Activated CD8-positive, alpha-beta T cell treated with anti-CD3 and anti-CD28 coated beads, Interleukin-2, amount 10 ng/mL, durations not matched to agents 7 days and 5 days (primary cell): Measurements from ENCODE around the gene VSIG4. TPM values are rescaled to one million over a fixed set of nuclear protein-coding genes. Genes with fewer than 3 reads are reported as not detected.
A peak's percentile ranks its signal among the peaks of the same experiment; 100 is the strongest.
"Not testable (repeated sequence)": the region's sequence is repeated elsewhere in the genome, so short reads cannot be mapped to it uniquely, and the experiment has no call there.

Experiments used
- ATAC-seq: fragments of 150-1000 bp; cut with Tn5 transposase; one replicate; pipeline ENCODE4 v1.10.0; 2021; ENCODE audit warnings: moderate library complexity
- CTCF ChIA-PET: fragments of 350-600 bp; sonication (Branson Sonifier 250); formaldehyde crosslinking; loops from one replicate; lab custom pipeline; 2021; ENCODE audit warnings: antibody characterized with exemption; lab: Charles Lee
- POLR2A ChIA-PET: fragments of 350-600 bp; sonication (Branson Sonifier 250); formaldehyde crosslinking; loops from one replicate; lab custom pipeline; 2021; ENCODE audit warnings: antibody characterized with exemption; lab: Charles Lee
- DNase-seq: peaks from one replicate; pipeline ENCODE4 v3.0.0-alpha.2; 2020
- H3K27ac Mint-ChIP-seq: one replicate; pipeline ENCODE4 v1.8.0; 2021; ENCODE audit warnings: mild to moderate bottlenecking, mixed read lengths
- H3K27me3 Mint-ChIP-seq: one replicate; pipeline ENCODE4 v1.8.0; 2021; ENCODE audit warnings: low read depth, mixed read lengths
- H3K36me3 Mint-ChIP-seq: one replicate; pipeline ENCODE4 v1.8.0; 2021; ENCODE audit warnings: low read depth, mixed read lengths
- H3K4me1 Mint-ChIP-seq: one replicate; pipeline ENCODE4 v1.8.0; 2021; ENCODE audit warnings: low read depth, mixed read lengths
- H3K4me3 Mint-ChIP-seq: one replicate; pipeline ENCODE4 v1.8.0; 2021; ENCODE audit warnings: mild to moderate bottlenecking, mixed read lengths
- H3K9me3 Mint-ChIP-seq: one replicate; pipeline ENCODE4 v1.8.0; 2022; ENCODE audit warnings: mixed read lengths; ENCODE audit not compliant: insufficient read depth
- total RNA-seq, 2 experiments: library from RNA; stranded (reverse); gene quantifications; one replicate each; pipeline ENCODE4 v1.2.3, GENCODE V29; 2021

The VSIG4 gene
- total RNA-seq, 2 experiments from 2014 or later: not detected

- DNase-seq: no peak
- Mint-ChIP-seq H3K9me3 (peaks cover 8% of the 10 kb centered on the region), H3K27ac (no peak overlapping the region), H3K36me3 (peaks cover 18% of the 10 kb centered on the region), H3K27me3 (no peaks in the 10 kb centered on the region), H3K4me3 (no peak overlapping the region), H3K4me1 (peaks cover 30% of the 10 kb centered on the region)
- POLR2A ChIA-PET: no interaction called here
- CTCF ChIA-PET: interaction anchor here (0.9 kb wide), 1 partner anchor 116 kb away, joined by 4 read pairs; no protein-coding TSS in a partner anchor
- no peak for ATAC-seq
These were observed 45.9 kb downstream of the VSIG4 start for GRCh38 chrX:65993915-65994460.

GRCh38 chrX:65993332-65993731, 46.5 kb downstream of the VSIG4 start:
- peaks cover 18% of the 10 kb centered on the region for H3K36me3 Mint-ChIP-seq

GRCh38 chrX:65990702-65991101, 49.2 kb downstream of the VSIG4 start:
- H3K36me3 Mint-ChIP-seq: peaks cover 18% of the 10 kb centered on the region
- peaks cover 51% of the 10 kb centered on the region for H3K4me1 Mint-ChIP-seq
- no peak overlapping the region for H3K27ac Mint-ChIP-seq
- DNase-seq (no peak), ATAC-seq (no peak)
- no peaks in the 10 kb centered on the region for H3K27me3 Mint-ChIP-seq
- no peak overlapping the region for H3K4me3 Mint-ChIP-seq
- CTCF ChIA-PET: no interaction called here
- POLR2A ChIA-PET: no interaction called here
- peaks cover 8% of the 10 kb centered on the region for H3K9me3 Mint-ChIP-seq

More at GRCh38 chrX:65993332-65993731, 46.5 kb downstream of the VSIG4 start:
- POLR2A ChIA-PET: no interaction called here
- CTCF ChIA-PET: interaction anchor here (0.9 kb wide), 1 partner anchor 116 kb away, joined by 4 read pairs; no protein-coding TSS in a partner anchor
- Mint-ChIP-seq H3K27me3 (no peaks in the 10 kb centered on the region), H3K4me3 (no peak overlapping the region), H3K27ac (no peak overlapping the region), H3K9me3 (peaks cover 8% of the 10 kb centered on the region), H3K4me1 (peaks cover 30% of the 10 kb centered on the region)
- DNase-seq (no peak), ATAC-seq (no peak)

GRCh38 chrX:65987811-65988210, 52.1 kb downstream of the VSIG4 start:
- Mint-ChIP-seq H3K9me3 (peaks cover 8% of the 10 kb centered on the region), H3K4me1 (peaks cover 37% of the 10 kb centered on the region), H3K27ac (peak overlapping the region; percentile 39), H3K4me3 (no peak overlapping the region), H3K27me3 (no peaks in the 10 kb centered on the region), H3K36me3 (peaks cover 7% of the 10 kb centered on the region)
- POLR2A ChIA-PET: no interaction called here
- ATAC-seq: no peak
- CTCF ChIA-PET: interaction anchor here (1.5 kb wide), 1 partner anchor 10 kb away, joined by 3 read pairs; no protein-coding TSS in a partner anchor
- DNase-seq: no peak

GRCh38 chrX:65985922-65986588, 53.8 kb downstream of the VSIG4 start:
- no peaks in the 10 kb centered on the region for H3K9me3 Mint-ChIP-seq
- H3K4me1 Mint-ChIP-seq: peaks cover 38% of the 10 kb centered on the region
- ChIA-PET POLR2A (no interaction called here), CTCF (interaction anchor here (0.6 to 2.5 kb wide), 17 partner anchors 18 to 743 kb away, joined by 3 to 12 read pairs (median 5); partner anchors contain the start of gene LAS1L)
- DNase-seq (peak; percentile 59), ATAC-seq (peak; percentile 93)
- H3K27ac Mint-ChIP-seq: peak overlapping the region; percentile 76
- peaks cover 2% of the 10 kb centered on the region for H3K36me3 Mint-ChIP-seq
- no peaks in the 10 kb centered on the region for H3K27me3 Mint-ChIP-seq
- no peak overlapping the region for H3K4me3 Mint-ChIP-seq

GRCh38 chrX:65985211-65985610, 54.7 kb downstream of the VSIG4 start:
- no peak overlapping the region for H3K27ac Mint-ChIP-seq
- no peaks in the 10 kb centered on the region for H3K9me3 Mint-ChIP-seq
- ChIA-PET POLR2A (no interaction called here), CTCF (interaction anchor here (2.4 to 2.5 kb wide), 2 partner anchors 233 to 389 kb away, joined by 7 to 12 read pairs; no protein-coding TSS in a partner anchor)
- H3K4me3 Mint-ChIP-seq: no peak overlapping the region
- DNase-seq: no peak
- peaks cover 2% of the 10 kb centered on the region for H3K36me3 Mint-ChIP-seq
- H3K4me1 Mint-ChIP-seq: peaks cover 34% of the 10 kb centered on the region
- no peak for ATAC-seq
- no peaks in the 10 kb centered on the region for H3K27me3 Mint-ChIP-seq

- ATAC-seq, H3K36me3 Mint-ChIP-seq, H3K27ac Mint-ChIP-seq, H3K4me1 Mint-ChIP-seq, DNase-seq, H3K4me3 Mint-ChIP-seq, H3K27me3 Mint-ChIP-seq, CTCF ChIA-PET, POLR2A ChIA-PET, H3K9me3 Mint-ChIP-seq: not testable (repeated sequence)
These were observed 62.7 kb downstream of the VSIG4 start for GRCh38 chrX:65977161-65977560.

GRCh38 chrX:65976161-65976560, 63.7 kb downstream of the VSIG4 start:
- H3K27ac Mint-ChIP-seq: no peak overlapping the region
- peaks cover 6% of the 10 kb centered on the region for H3K9me3 Mint-ChIP-seq
- CTCF ChIA-PET: no interaction called here
- no peaks in the 10 kb centered on the region for H3K4me1 Mint-ChIP-seq
- no peaks in the 10 kb centered on the region for H3K27me3 Mint-ChIP-seq
- DNase-seq: no peak
- no peak for ATAC-seq
- no peaks in the 10 kb centered on the region for H3K36me3 Mint-ChIP-seq
- no peak overlapping the region for H3K4me3 Mint-ChIP-seq
- POLR2A ChIA-PET: no interaction called here

- ATAC-seq, H3K36me3 Mint-ChIP-seq, POLR2A ChIA-PET, CTCF ChIA-PET, H3K4me3 Mint-ChIP-seq, H3K9me3 Mint-ChIP-seq, DNase-seq, H3K27ac Mint-ChIP-seq, H3K27me3 Mint-ChIP-seq, H3K4me1 Mint-ChIP-seq: not testable (repeated sequence)
These were observed 64.6 kb downstream of the VSIG4 start for GRCh38 chrX:65975161-65975751.

Other genes starting within 250 kb of the VSIG4 start
- not detected for gene HEPH, start 124.2 kb upstream of the VSIG4 start, total RNA-seq